ENCODE measurements around the gene CPNE1. TPM values are rescaled to one million over a fixed set of nuclear protein-coding genes. Genes with fewer than 3 reads are reported as not detected.
"Not testable (repeated sequence)": the region's sequence is repeated elsewhere in the genome, so short reads cannot be mapped to it uniquely, and the experiment has no call there.

The CPNE1 gene
- total and polyA plus RNA-seq, 2 experiments from 2014 or later = 166 to 172 TPM

DNA sequence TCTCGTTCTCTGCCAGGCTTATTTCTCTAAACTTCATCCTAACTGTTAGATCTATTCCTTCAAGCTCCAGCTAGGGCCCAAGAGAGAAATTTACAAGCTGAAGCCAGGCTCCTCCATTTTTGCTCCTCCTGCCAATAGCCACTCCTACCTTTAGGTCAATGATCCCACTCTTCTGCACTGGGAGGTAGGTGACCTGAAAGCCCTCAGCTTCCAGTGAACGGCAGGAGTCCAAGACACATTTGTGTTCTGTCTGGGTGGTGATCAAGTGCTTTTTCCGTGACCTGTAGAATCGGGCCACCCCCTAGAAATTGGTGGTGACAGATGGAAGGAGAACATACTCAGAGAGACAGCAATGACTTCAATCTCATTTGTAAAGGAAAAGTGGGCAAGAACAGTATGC, 25.6 kb upstream of the CPNE1 start:
- no peaks in the 10 kb centered on the region for H3K4me1 ChIP-seq (ENCODE audit: insufficient read depth)
- no peaks in the 10 kb centered on the region for H3K9me2 ChIP-seq (ENCODE audit: insufficient read depth)
- no peaks in the 10 kb centered on the region for H4K20me1 ChIP-seq (ENCODE audit: insufficient read depth)
- H3K9me3 ChIP-seq (ENCODE audit: low read depth) = no peaks in the 10 kb centered on the region
- no peak overlapping the region for H3K27ac ChIP-seq
- WGBS, 2 experiments (ENCODE audit: low coverage in 1 of 2, low lambda C conversion rate in 2 of 2, missing lambda C conversion rate in 2 of 2) = 71 to 77% methylated on average over 4 of the region's 4 CpGs
- no peak overlapping the region for H3K4me2 ChIP-seq (ENCODE audit: unreplicated experiment)
- no peak for TF ChIP-seq EZH2phosphoT487 (IDR thresholded peaks at IDR 0.05; ENCODE audit: insufficient read depth, low read depth)
- H3K27me3 ChIP-seq (replicated peaks; ENCODE audit: insufficient read depth) = no peaks in the 10 kb centered on the region
- H2AFZ ChIP-seq = no peak overlapping the region
- no peak for DNase-seq
- H3K36me3 ChIP-seq (ENCODE audit: low read depth) = peaks cover 8% of the 10 kb centered on the region
- H3K79me2 ChIP-seq (ENCODE audit: insufficient read depth) = 0 out of 2 replicates have a peak, but pooled peaks cover 4% of the 10 kb centered on the region
- H3K9ac ChIP-seq = no peak overlapping the region
- no peak overlapping the region for H3K4me3 ChIP-seq
- no peaks in the 10 kb centered on the region for H3F3A ChIP-seq (ENCODE audit: insufficient read depth)
- in situ Hi-C loops (cut with MboI) = no loop called here

DNA sequence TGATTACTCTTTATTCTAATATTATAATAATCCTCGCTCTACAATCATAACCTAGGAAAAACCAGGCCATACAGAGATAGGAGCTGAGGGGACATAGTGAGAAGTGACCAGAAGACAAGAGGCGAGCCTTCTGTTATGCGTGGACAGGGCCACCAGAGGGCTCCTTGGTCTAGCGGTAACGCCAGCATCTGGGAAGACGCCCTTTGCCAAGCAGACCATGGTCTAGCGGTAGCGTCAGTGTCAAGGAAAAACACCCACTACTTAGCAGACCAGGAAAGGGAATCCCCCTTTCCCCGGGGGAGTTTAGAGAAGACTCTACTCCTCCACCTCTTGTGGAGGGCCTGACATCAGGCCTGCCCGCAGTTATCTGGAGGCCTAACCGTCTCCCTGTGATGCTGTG, 22.2 kb upstream of the CPNE1 start:
- H4K20me1 ChIP-seq (ENCODE audit: insufficient read depth); H3K4me1 ChIP-seq (ENCODE audit: insufficient read depth); H3K9ac ChIP-seq; H3K79me2 ChIP-seq (ENCODE audit: insufficient read depth); H3K9me3 ChIP-seq (ENCODE audit: low read depth); in situ Hi-C loops (cut with MboI); H3K27ac ChIP-seq; H3K4me2 ChIP-seq (ENCODE audit: unreplicated experiment); H3K27me3 ChIP-seq (replicated peaks; ENCODE audit: insufficient read depth); H3F3A ChIP-seq (ENCODE audit: insufficient read depth); H2AFZ ChIP-seq; H3K9me2 ChIP-seq (ENCODE audit: insufficient read depth); H3K4me3 ChIP-seq: not testable (repeated sequence)
- H3K36me3 ChIP-seq (ENCODE audit: low read depth) = peaks cover 13% of the 10 kb centered on the region
- 86 to 90% methylated on average over 10 to 11 of the region's 11 CpGs for WGBS, 2 experiments (ENCODE audit: low coverage in 1 of 2, low lambda C conversion rate in 2 of 2, missing lambda C conversion rate in 2 of 2)
- DNase-seq = peak; percentile 32

DNA sequence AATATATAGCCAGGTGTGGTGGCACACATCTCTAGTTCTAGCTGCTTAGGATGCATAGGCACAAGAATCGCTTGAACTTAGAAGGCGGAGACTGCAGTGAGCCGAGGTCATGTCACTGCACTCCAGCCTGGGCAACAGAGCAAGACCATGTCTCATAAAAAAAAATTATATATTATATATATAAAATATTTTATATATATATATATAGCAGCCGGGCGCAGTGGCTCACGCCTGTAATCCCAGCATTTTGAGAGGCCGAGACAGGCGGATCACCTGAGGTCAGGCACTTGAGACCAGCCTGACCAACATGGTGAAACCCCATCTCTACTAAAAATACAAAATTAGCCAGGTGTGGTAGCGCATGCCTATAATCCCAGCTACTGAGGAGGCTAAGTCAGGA, 20.7 kb upstream of the CPNE1 start:
- H3K79me2 ChIP-seq (ENCODE audit: insufficient read depth); H3K27ac ChIP-seq; H3K4me2 ChIP-seq (ENCODE audit: unreplicated experiment); in situ Hi-C loops (cut with MboI); H3K9me2 ChIP-seq (ENCODE audit: insufficient read depth); H3K4me3 ChIP-seq; H3K27me3 ChIP-seq (replicated peaks; ENCODE audit: insufficient read depth); H3K9me3 ChIP-seq (ENCODE audit: low read depth); H4K20me1 ChIP-seq (ENCODE audit: insufficient read depth); H3K4me1 ChIP-seq (ENCODE audit: insufficient read depth); H3F3A ChIP-seq (ENCODE audit: insufficient read depth); H2AFZ ChIP-seq; DNase-seq; H3K9ac ChIP-seq: not testable (repeated sequence)
- H3K36me3 ChIP-seq (ENCODE audit: low read depth) = peaks cover 14% of the 10 kb centered on the region
- WGBS, 2 experiments (ENCODE audit: low coverage in 1 of 2, low lambda C conversion rate in 2 of 2, missing lambda C conversion rate in 2 of 2) = 91 to 94% methylated on average over 9 of the region's 9 CpGs

DNA sequence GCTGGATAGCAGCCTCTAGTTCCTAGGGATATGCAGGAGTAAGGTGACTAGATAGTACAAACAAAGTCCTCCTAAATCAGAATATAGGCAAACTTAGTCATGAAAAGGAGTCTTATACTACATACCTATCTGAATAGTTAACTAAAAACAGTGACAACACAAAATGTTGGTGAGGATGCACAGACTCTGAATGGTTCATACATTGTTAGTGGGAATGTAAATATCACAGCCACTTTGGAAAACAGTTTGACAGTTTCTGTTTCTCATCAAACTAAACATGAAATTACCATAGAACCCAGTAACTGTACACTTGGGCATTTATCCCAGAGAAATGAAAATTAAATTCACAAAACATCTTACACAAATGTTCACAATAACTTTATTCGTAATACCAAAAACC, 17.3 kb upstream of the CPNE1 start:
- in situ Hi-C loops (cut with MboI) = no loop called here

DNA sequence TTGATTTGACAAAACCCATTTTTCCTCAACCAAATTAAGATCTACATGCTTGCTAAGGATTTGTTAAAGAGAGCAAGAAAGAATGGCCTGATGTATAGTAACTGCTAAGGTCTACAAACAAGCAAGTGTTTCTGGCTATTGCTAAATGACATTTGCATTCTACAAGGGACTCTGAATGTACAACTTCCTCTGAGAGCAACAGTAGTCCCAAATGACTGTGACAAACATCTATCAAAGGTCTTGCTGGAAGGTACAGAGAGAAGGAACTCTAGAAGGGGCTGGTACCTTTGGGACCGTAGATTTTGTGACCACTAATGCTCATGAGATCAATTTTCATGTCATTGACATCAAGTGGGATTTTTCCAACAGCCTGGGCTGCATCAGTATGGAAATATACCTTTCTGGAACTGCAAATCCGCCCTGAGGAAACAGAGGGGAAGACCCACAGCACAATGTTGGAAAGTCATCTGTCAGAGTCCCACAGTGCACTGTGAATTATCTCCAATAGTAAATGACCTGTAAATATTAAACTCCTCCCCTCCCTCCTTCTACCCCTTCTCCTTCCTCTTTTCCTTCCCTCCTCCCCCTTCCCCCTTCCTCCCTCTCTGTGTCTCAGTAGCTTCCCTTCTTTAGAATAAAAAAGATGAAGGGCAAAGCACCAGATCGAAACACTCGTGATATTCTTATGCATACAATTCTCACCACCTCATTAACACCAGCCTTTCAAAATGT, 15.9 kb upstream of the CPNE1 start:
- Histone ChIP-seq H3F3A (ENCODE audit: insufficient read depth) (no peaks in the 10 kb centered on the region), H3K4me1 (ENCODE audit: insufficient read depth) (no peaks in the 10 kb centered on the region), H3K27me3 (replicated peaks; ENCODE audit: insufficient read depth) (no peaks in the 10 kb centered on the region), H3K79me2 (ENCODE audit: insufficient read depth) (no peaks in the 10 kb centered on the region), H3K9me2 (ENCODE audit: insufficient read depth) (no peaks in the 10 kb centered on the region), H3K27ac (no peak overlapping the region), H4K20me1 (ENCODE audit: insufficient read depth) (no peaks in the 10 kb centered on the region), H3K36me3 (ENCODE audit: low read depth) (peaks cover 6% of the 10 kb centered on the region; the same call in 1 of the 2 replicates), H3K4me3 (no peak overlapping the region), H3K9ac (no peak overlapping the region), H2AFZ (no peak overlapping the region), H3K9me3 (ENCODE audit: low read depth) (no peaks in the 10 kb centered on the region), H3K4me2 (ENCODE audit: unreplicated experiment) (no peak overlapping the region)
- WGBS, 2 experiments (ENCODE audit: low coverage in 1 of 2, low lambda C conversion rate in 2 of 2, missing lambda C conversion rate in 2 of 2) = 76 to 79% methylated on average over 4 of the region's 4 CpGs
- TF ChIP-seq EZH2phosphoT487 (IDR thresholded peaks at IDR 0.05; ENCODE audit: insufficient read depth, low read depth) = no peak
- TF ChIP-seq EZH2 (IDR thresholded peaks at IDR 0.05; ENCODE audit: insufficient read depth, poor library complexity, severe bottlenecking) = no peak
- in situ Hi-C loops (cut with MboI) = no loop called here
- no peak for DNase-seq

More for the DNA sequence above, 17.3 kb upstream of the CPNE1 start:
- Histone ChIP-seq H3K27me3 (replicated peaks; ENCODE audit: insufficient read depth) (no peaks in the 10 kb centered on the region), H3K9ac (no peak overlapping the region), H3K4me3 (no peak overlapping the region), H4K20me1 (ENCODE audit: insufficient read depth) (no peaks in the 10 kb centered on the region), H3K4me2 (ENCODE audit: unreplicated experiment) (no peak overlapping the region), H3K79me2 (ENCODE audit: insufficient read depth) (no peaks in the 10 kb centered on the region), H3K27ac (no peak overlapping the region), H3K9me3 (ENCODE audit: low read depth) (no peaks in the 10 kb centered on the region), H2AFZ (no peak overlapping the region), H3K9me2 (ENCODE audit: insufficient read depth) (no peaks in the 10 kb centered on the region), H3F3A (ENCODE audit: insufficient read depth) (no peaks in the 10 kb centered on the region), H3K36me3 (ENCODE audit: low read depth) (peaks cover 6% of the 10 kb centered on the region; the same call in 1 of the 2 replicates), H3K4me1 (ENCODE audit: insufficient read depth) (no peaks in the 10 kb centered on the region)
- WGBS, 2 experiments (ENCODE audit: low coverage in 1 of 2, low lambda C conversion rate in 2 of 2, missing lambda C conversion rate in 2 of 2) = 96% methylated on average over 1 of the region's 1 CpG
- no peak for DNase-seq
- no peak for TF ChIP-seq EZH2 (IDR thresholded peaks at IDR 0.05; ENCODE audit: insufficient read depth, poor library complexity, severe bottlenecking)
- TF ChIP-seq EZH2phosphoT487 (IDR thresholded peaks at IDR 0.05; ENCODE audit: insufficient read depth, low read depth) = no peak
